Fibroblast of skin of back (primary cell): ENCODE data around the gene GLCCI1.
A peak's percentile ranks its signal among the peaks of the same experiment; 100 is the strongest.

Experiments used
- DNase-seq: peaks from one replicate; pipeline ENCODE4 v3.0.0-alpha.2; 2013

GLCCI1 gene

DNA sequence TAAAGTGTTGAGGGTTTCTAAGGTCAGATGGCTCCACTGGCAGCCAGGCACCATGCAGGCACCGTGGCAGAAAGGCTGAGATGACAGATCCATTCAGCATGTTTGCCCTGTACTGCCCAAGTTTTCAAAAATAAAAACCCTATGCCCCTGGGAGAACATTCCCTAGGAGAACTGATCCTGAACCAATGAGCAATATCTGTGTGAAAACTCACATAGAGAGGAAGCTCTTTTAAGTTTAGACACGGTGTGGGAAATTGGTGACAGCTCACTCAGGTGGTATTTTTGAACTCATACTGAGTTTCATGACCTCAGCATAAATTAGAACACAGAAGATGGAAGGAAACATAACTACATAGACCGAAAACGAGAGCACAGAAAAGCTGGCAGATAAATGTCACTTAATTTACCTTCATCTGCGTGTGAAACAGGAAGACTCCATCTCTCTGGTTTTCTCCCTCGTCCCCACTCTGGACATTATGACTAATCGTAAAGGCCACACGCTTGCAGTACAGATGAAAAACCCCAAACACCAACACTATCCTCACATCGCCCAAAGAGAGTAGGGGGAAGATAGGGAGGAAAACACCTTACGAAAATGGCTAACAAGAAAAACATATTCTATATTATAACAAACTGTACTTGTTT, 165.6 kb downstream of the GLCCI1 start:
- peak; percentile 6 for DNase-seq

DNA sequence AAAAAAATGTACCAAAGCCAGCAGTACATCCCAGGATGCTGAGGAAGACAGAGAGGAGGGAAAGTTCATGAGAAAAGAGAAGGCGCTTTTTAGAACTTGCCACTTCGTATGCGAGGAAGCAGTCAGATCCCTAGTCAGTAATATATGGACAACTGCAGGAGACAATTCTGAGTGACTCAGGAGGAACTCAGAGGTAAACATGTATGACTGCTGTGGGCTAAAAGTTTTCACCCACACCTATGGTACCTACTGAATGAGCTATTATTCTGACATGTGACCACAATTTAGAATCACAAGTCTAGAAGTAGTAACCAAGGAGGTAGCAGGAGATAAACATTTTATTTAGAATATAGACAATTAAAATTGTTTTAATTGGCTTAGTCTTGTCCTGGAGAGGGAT, 166.8 kb downstream of the GLCCI1 start:
- no peak for DNase-seq

GRCh38 chr7:8136051-8136730, 167.6 kb downstream of the GLCCI1 start:
- DNase-seq = no peak
